ENCODE results near the gene GDPD2. TPM values are rescaled to one million over a fixed set of nuclear protein-coding genes. Genes with fewer than 3 reads are reported as not detected.
A peak's percentile ranks its signal among the peaks of the same experiment; 100 is the strongest.

The GDPD2 gene
- total RNA-seq, 2 donors from 2014 or later, result not detected

GRCh38 chrX:70426286-70427278 lies 3.5 kb downstream of the GDPD2 start:
- Histone ChIP-seq H3K4me3 (no peak overlapping the region), H3K4me1 (no peaks in the 10 kb centered on the region), H3K27me3 (no peaks in the 10 kb centered on the region), H3K36me3 (no peaks in the 10 kb centered on the region), H3K27ac (no peak overlapping the region), H3K9me3 (no peaks in the 10 kb centered on the region)
- no peak for TF ChIP-seq CTCF (IDR thresholded peaks at IDR 0.05)
- DNase-seq (ENCODE audit: low spot score), result no peak

- Histone ChIP-seq H3K9me3 (no peaks in the 10 kb centered on the region), H3K27ac (no peak overlapping the region), H3K36me3 (no peaks in the 10 kb centered on the region), H3K27me3 (no peaks in the 10 kb centered on the region), H3K4me1 (no peaks in the 10 kb centered on the region), H3K4me3 (no peak overlapping the region)
- DNase-seq (ENCODE audit: low spot score), result no peak
- TF ChIP-seq CTCF (IDR thresholded peaks at IDR 0.05), result no peak
Measured at GRCh38 chrX:70427365-70427764, 4.3 kb downstream of the GDPD2 start.

GRCh38 chrX:70429759-70430158 lies 6.6 kb downstream of the GDPD2 start:
- Histone ChIP-seq H3K4me3 (no peak overlapping the region), H3K36me3 (no peaks in the 10 kb centered on the region), H3K4me1 (peaks cover 0 to under 1% of the 10 kb centered on the region in 2 donors), H3K27ac (no peak overlapping the region), H3K9me3 (no peaks in the 10 kb centered on the region), H3K27me3 (no peaks in the 10 kb centered on the region)
- no peak for TF ChIP-seq CTCF (IDR thresholded peaks at IDR 0.05)
- DNase-seq (ENCODE audit: low spot score), result no peak

- H3K4me3 ChIP-seq, result peak overlapping the region; percentile 53 to 60
- no peaks in the 10 kb centered on the region for H3K9me3 ChIP-seq
- H3K4me1 ChIP-seq, result peaks cover 0 to 7% of the 10 kb centered on the region in 2 donors
- H3K27me3 ChIP-seq, result no peaks in the 10 kb centered on the region
- TF ChIP-seq CTCF (IDR thresholded peaks at IDR 0.05), result no peak
- peak overlapping the region in 1 of 2 donors; percentile 87 for H3K27ac ChIP-seq
- no peaks in the 10 kb centered on the region for H3K36me3 ChIP-seq
- no peak for DNase-seq (ENCODE audit: low spot score)
Measured at GRCh38 chrX:70432936-70433847, 10.1 kb downstream of the GDPD2 start.

- Histone ChIP-seq H3K4me3 (peak overlapping the region; percentile 53 to 60), H3K4me1 (peaks cover 0 to 7% of the 10 kb centered on the region in 2 donors), H3K9me3 (no peaks in the 10 kb centered on the region), H3K36me3 (no peaks in the 10 kb centered on the region), H3K27me3 (no peaks in the 10 kb centered on the region), H3K27ac (peak overlapping the region; percentile 82 to 87)
- DNase-seq (ENCODE audit: low spot score), result peak; percentile 73
- TF ChIP-seq CTCF (IDR thresholded peaks at IDR 0.05), result peak; percentile 56 to 77
Measured at GRCh38 chrX:70433848-70434351, 10.8 kb downstream of the GDPD2 start.
